HepG2 (cell line): ENCODE measurements around the gene CDO1. TPM values are rescaled to one million over a fixed set of nuclear protein-coding genes. Genes with fewer than 3 reads are reported as not detected.

Source experiments
- CENPBD1 ChIP-seq: sonication (generic); formaldehyde crosslinking; IDR thresholded peaks from 2 replicates; pipeline ENCODE4 v1.8.0; 2022; ENCODE audit warnings: missing genetic modification reagents, low read depth, mild to moderate bottlenecking, borderline replicate concordance
- E2F1 ChIP-seq: sonication (generic); formaldehyde crosslinking; IDR thresholded peaks from 2 replicates; pipeline ENCODE4 v1.5.0; 2020; ENCODE audit warnings: missing genetic modification reagents
- FOXC1 ChIP-seq: sonication (generic); formaldehyde crosslinking; IDR thresholded peaks from 2 replicates; pipeline ENCODE4 v1.8.0; 2022; ENCODE audit warnings: mild to moderate bottlenecking, missing genetic modification reagents, borderline replicate concordance
- GATAD2A ChIP-seq: IDR thresholded peaks from 2 replicates; pipeline ENCODE4 v1.6.1; 2016
- GRHL1 ChIP-seq: sonication (generic); formaldehyde crosslinking; conservative IDR thresholded peaks from 2 replicates; pipeline ENCODE4 v1.8.0; 2022; ENCODE audit warnings: missing genetic modification reagents
- MIER2 ChIP-seq: IDR thresholded peaks from 2 replicates; pipeline ENCODE4 v1.6.1; 2016; ENCODE audit warnings: missing biosample characterization, missing genetic modification reagents
- MIER3 ChIP-seq: IDR thresholded peaks from 2 replicates; pipeline ENCODE4 v1.6.1; 2016; ENCODE audit warnings: missing compliant biosample characterization, borderline replicate concordance
- NCOA2 ChIP-seq: sonication (generic); formaldehyde crosslinking; IDR thresholded peaks from 2 replicates; pipeline ENCODE4 v1.8.0; 2022; ENCODE audit warnings: inconsistent platforms
- NFIC ChIP-seq: IDR thresholded peaks from 2 replicates; pipeline ENCODE4 v1.6.1; 2012; ENCODE audit warnings: mild to moderate bottlenecking, low read length, inconsistent platforms
- NR2F1 ChIP-seq, 2 experiments: fragments of 450-650 bp in 1 of 2; formaldehyde crosslinking in 1 of 2; IDR thresholded peaks; 2 replicates each; pipeline versions ENCODE4 v1.5.0 to v1.6.1; 2016 to 2020; ENCODE audit warnings: mild to moderate bottlenecking in 1 of 2, missing compliant biosample characterization in 1 of 2, missing genetic modification reagents in 1 of 2, moderate library complexity in 1 of 2
- NR2F2 ChIP-seq: IDR thresholded peaks from 2 replicates; pipeline ENCODE4 v1.6.1; 2012; ENCODE audit warnings: low read depth, inconsistent platforms, borderline replicate concordance
- RBFOX2 ChIP-seq: fragments of 200-400 bp; formaldehyde crosslinking; IDR thresholded peaks from 2 replicates; pipeline ENCODE4 v1.6.1; 2017; ENCODE audit warnings: low read depth, mild to moderate bottlenecking, low read length
- SALL1 ChIP-seq: sonication (generic); formaldehyde crosslinking; IDR thresholded peaks from 2 replicates; pipeline ENCODE4 v1.8.0; 2022; ENCODE audit warnings: mild to moderate bottlenecking, missing genetic modification reagents
- ZBTB1 ChIP-seq: sonication (generic); formaldehyde crosslinking; IDR thresholded peaks from 2 replicates; pipeline ENCODE4 v1.4.0; 2020; ENCODE audit warnings: missing genetic modification reagents, borderline replicate concordance
- ZBTB10 ChIP-seq: sonication (generic); formaldehyde crosslinking; IDR thresholded peaks from 2 replicates; pipeline ENCODE4 v1.4.0; 2020; ENCODE audit warnings: missing genetic modification reagents, borderline replicate concordance
- ZFP36L1 ChIP-seq: sonication (generic); formaldehyde crosslinking; IDR thresholded peaks from 2 replicates; pipeline ENCODE4 v1.8.0; 2022; ENCODE audit warnings: mild to moderate bottlenecking, missing genetic modification reagents, moderate library complexity
- ZMAT3 ChIP-seq: sonication (generic); formaldehyde crosslinking; conservative IDR thresholded peaks from 2 replicates; pipeline ENCODE4 v1.7.0; 2021; ENCODE audit warnings: missing genetic modification reagents
- ZNF619 ChIP-seq: sonication (generic); formaldehyde crosslinking; IDR thresholded peaks from 2 replicates; pipeline ENCODE4 v1.4.0; 2020; ENCODE audit warnings: mild to moderate bottlenecking, missing genetic modification reagents
- ZNF83 ChIP-seq: sonication (generic); formaldehyde crosslinking; IDR thresholded peaks from 2 replicates; pipeline ENCODE4 v1.4.0; 2020; ENCODE audit warnings: missing genetic modification reagents, mild to moderate bottlenecking, borderline replicate concordance
- polyA plus RNA-seq, 8 experiments: library from polyadenylated mRNA; depleted of rRNA in 3 of 8; stranded (reverse) in 7 of 8; unstranded in 1 of 8; fragments of >200 nt; fragmentation: Illumina TruSeq in 4 of 8; extraction: Trizol in 4 of 8; gene quantifications; 2 replicates each; pipeline versions ENCODE4 v1.2.1 to v1.2.3, GENCODE V29; 2011 to 2016; ENCODE audit warnings: low read depth in 4 of 8, missing spikeins in 1 of 8, mixed read lengths in 1 of 8; ENCODE audit not compliant: insufficient read depth in 1 of 8
- total RNA-seq, 5 experiments: library from RNA; depleted of rRNA; stranded (reverse); fragments of >200 nt; fragmentation: Illumina TruSeq; extraction: Trizol; gene quantifications; 2 replicates each; pipeline ENCODE4 v1.2.3, GENCODE V29; 2016; ENCODE audit warnings: low read depth in 1 of 5
- TF ChIP-seq, protein P1 (sequence below): sonication (generic); formaldehyde crosslinking; IDR thresholded peaks from 2 replicates; pipeline ENCODE4 v1.9.0; 2021; ENCODE audit warnings: missing genetic modification reagents, mild to moderate bottlenecking, borderline replicate concordance
- TF ChIP-seq, protein P2 (sequence below): sonication (generic); formaldehyde crosslinking; IDR thresholded peaks from 2 replicates; pipeline ENCODE4 v1.5.1; 2020; ENCODE audit warnings: missing genetic modification reagents, mild to moderate bottlenecking, borderline replicate concordance

The CDO1 gene
- total and polyA plus RNA-seq, 2 of the 13 experiments (the other 11 are each of a cell fraction or from before 2014, with no cell fraction given) = 3.2 to 4.4 TPM

DNA sequence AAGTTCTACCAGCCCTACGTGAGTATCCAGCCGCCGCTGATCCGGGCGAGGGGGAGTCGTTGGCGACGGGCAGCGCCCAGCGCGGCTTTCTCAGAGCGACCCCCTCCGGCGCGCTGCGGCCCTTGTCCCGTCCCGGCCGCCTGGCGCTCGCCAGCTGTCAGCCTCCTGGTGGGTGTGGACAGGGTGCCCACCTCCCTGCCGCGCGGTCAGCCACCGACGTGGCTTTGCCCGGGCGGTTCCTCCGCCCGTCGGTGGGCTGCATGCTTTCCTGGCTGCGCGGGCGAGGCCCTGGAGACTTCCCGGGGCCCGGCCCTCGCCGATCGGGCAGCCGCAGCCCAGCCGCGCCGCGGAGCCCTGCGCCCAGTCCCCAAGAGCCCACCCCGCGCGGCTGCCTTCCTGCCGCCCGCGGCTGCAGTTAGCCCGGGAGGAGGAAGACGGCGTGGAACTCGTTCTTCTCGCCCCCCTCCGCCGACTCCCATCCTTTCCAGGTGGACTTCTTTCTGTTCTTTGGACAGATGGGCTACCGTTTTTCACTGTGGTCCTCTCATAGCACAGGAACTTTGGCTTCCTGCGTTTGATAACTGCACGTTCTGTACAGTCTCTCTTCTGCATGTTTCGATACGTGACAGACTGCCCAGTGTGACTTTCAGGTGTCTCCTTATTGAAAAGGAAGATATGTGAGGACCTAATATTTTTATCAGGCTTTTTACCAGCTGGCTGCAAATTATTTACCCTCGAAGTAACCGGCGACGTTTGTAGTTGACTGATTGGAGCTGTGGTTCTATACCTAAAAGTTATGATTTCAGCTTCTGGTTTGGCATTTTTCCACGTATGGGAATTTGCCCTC is 25.9 kb upstream of the CDO1 start (continued):
- TF ChIP-seq GRHL1 (CRISPR knock-in tag) (no peak), GATAD2A (no peak), CENPBD1 (CRISPR knock-in tag) (no peak), NR2F2 (no peak), ZNF83 (CRISPR knock-in tag) (no peak), MIER3 (CRISPR knock-in tag) (no peak), FOXC1 (CRISPR knock-in tag) (no peak), SALL1 (peak; percentile 8; the same call in 1 of the 2 replicates), RBFOX2 (peak; percentile 75), ZMAT3 (no peak; the same call in none of the 2 replicates), MIER2 (CRISPR knock-in tag) (no peak), ZBTB10 (CRISPR knock-in tag) (0 out of 2 replicates have a peak, but pooled peaks have one; percentile 44), NR2F1 (CRISPR knock-in tag; IDR thresholded peaks at IDR 0.05) (no peak), ZBTB1 (no peak), ZFP36L1 (CRISPR knock-in tag) (no peak), NFIC (no peak), NCOA2 (CRISPR knock-in tag) (no peak), E2F1 (CRISPR knock-in tag) (no peak), ZNF619 (no peak)
- TF ChIP-seq, protein P1, sequence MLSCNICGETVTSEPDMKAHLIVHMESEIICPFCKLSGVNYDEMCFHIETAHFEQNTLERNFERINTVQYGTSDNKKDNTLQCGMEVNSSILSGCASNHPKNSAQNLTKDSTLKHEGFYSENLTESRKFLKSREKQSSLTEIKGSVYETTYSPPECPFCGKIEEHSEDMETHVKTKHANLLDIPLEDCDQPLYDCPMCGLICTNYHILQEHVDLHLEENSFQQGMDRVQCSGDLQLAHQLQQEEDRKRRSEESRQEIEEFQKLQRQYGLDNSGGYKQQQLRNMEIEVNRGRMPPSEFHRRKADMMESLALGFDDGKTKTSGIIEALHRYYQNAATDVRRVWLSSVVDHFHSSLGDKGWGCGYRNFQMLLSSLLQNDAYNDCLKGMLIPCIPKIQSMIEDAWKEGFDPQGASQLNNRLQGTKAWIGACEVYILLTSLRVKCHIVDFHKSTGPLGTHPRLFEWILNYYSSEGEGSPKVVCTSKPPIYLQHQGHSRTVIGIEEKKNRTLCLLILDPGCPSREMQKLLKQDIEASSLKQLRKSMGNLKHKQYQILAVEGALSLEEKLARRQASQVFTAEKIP (CRISPR knock-in tag) = no peak
- TF ChIP-seq, protein P2, sequence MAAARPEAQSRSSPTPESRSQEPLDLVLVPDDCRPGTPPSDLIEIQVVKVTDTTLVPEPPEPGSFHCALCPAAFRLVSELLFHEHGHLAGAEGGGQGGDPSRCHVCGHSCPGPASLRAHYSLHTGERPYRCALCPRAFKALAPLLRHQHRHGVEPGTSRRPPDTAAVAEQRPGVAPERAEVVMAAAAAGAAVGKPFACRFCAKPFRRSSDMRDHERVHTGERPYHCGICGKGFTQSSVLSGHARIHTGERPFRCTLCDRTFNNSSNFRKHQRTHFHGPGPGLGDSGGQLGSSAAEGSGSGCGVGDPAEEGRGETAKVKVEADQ (CRISPR knock-in tag) = no peak
